Hypothalamus (tissue), 51 donors: ENCODE data around the gene DLEC1.

ENCODE experiments used
- DNase-seq, 51 donors: peaks; one replicate each; lab custom pipeline; 2025; lab: John Stamatoyannopoulos, UW

The DLEC1 gene

DNA sequence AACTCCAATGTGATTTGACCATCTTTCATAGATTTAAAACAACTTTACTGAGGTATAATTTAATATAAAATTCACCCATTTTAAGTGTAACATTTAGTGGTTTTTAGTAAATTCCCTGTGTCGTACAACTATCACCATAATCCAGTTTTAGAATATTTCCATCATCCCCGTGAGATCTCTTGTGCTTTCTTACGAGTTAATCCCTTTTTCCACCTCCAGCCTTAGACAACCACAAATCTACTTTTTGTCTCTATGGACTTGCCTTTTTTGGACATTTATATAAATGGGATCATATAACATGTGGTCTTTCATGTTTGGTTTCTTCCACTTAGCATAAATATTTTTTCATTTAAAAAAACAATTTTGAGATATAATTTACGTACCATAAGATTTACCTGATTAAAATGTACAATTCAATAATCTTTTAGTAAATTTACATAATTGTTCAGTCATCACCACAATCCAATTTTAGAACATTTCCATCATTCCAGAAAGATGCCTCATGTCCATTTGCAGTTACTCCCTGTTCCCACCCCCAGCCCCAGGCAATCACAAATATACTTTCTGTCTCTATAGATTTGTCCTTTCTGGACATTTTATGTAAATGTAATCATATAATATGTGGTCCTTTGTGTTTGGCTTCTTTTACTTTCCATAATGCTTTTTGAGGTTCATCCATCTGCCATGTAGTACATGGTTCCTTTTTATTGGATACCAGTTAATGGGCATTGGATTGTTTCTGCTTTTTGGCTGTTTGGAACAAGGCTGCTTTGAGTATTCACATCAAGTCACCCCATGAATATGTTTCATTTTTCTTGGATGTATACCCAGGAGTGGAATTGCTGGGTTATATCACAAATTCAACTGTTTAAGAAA is 129.4 kb downstream of the DLEC1 start:
- no peak for DNase-seq

GRCh38 chr3:38169027-38169317 is 130.0 kb downstream of the DLEC1 start:
- DNase-seq, result no peak

GRCh38 chr3:38170722-38171121 is 131.7 kb downstream of the DLEC1 start:
- no peak for DNase-seq

DNA sequence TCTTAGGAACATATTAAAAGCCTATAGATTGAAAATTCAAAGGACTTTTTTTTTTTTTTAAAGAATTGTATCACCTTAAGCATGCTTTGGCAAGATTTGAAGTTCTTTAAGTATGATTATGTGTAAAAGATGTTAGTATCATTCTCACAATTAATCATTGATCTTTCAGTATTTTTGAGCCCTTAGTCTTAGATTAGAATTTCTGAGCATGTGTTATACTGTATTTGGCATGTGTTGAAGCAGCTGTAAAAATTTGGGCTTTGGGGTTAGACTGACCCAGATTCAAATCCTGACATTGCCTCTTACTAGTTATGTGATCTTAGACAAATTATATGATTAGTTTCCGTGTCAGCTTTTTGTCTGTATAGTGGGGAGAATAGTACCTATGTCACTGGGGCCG is 132.6 kb downstream of the DLEC1 start:
- no peak for DNase-seq
